HepG2 (cell line): ENCODE data around the gene TUBB4B. TPM values are rescaled to one million over a fixed set of nuclear protein-coding genes. Genes with fewer than 3 reads are reported as not detected.

Experiments
- FOSL1 ChIP-seq: sonication (generic); formaldehyde crosslinking; IDR thresholded peaks from 2 replicates; pipeline ENCODE4 v1.9.0; 2021; ENCODE audit warnings: missing genetic modification reagents, borderline replicate concordance
- FOXK2 ChIP-seq: fragments of 450-650 bp; IDR thresholded peaks from 2 replicates; pipeline ENCODE4 v1.6.1; 2016
- GFI1 ChIP-seq: sonication (generic); formaldehyde crosslinking; IDR thresholded peaks from 2 replicates; pipeline ENCODE4 v1.5.0; 2020; ENCODE audit warnings: missing genetic modification reagents, mild to moderate bottlenecking, borderline replicate concordance
- KDM5B ChIP-seq: sonication (generic); formaldehyde crosslinking; IDR thresholded peaks from 2 replicates; pipeline ENCODE4 v1.4.0; 2020; ENCODE audit warnings: missing genetic modification reagents, mild to moderate bottlenecking, borderline replicate concordance
- NFIB ChIP-seq: sonication (generic); formaldehyde crosslinking; IDR thresholded peaks from 2 replicates; pipeline ENCODE4 v1.9.0; 2021; ENCODE audit warnings: missing genetic modification reagents, mild to moderate bottlenecking, borderline replicate concordance
- NRL ChIP-seq: sonication (generic); formaldehyde crosslinking; IDR thresholded peaks from 2 replicates; pipeline ENCODE4 v1.5.0; 2020; ENCODE audit warnings: missing genetic modification reagents, mild to moderate bottlenecking, moderate library complexity, borderline replicate concordance
- ONECUT2 ChIP-seq: sonication (generic); formaldehyde crosslinking; IDR thresholded peaks from 2 replicates; pipeline ENCODE4 v1.4.0; 2020; ENCODE audit warnings: missing genetic modification reagents
- PCBP1 ChIP-seq: fragments of 200-400 bp; formaldehyde crosslinking; IDR thresholded peaks from 2 replicates; pipeline ENCODE4 v1.6.1; 2017; ENCODE audit warnings: mild to moderate bottlenecking, low read depth, low read length, borderline replicate concordance
- PHF5A ChIP-seq: IDR thresholded peaks from one replicate; pipeline ENCODE4 v1.6.1; 2018; ENCODE audit warnings: low read depth, missing genetic modification reagents; ENCODE audit not compliant: unreplicated experiment
- PITX1 ChIP-seq: sonication (generic); formaldehyde crosslinking; IDR thresholded peaks from 2 replicates; pipeline ENCODE4 v1.5.1; 2020; ENCODE audit warnings: mild to moderate bottlenecking, missing genetic modification reagents
- RARA ChIP-seq: IDR thresholded peaks from 2 replicates; pipeline ENCODE4 v1.6.1; 2016; ENCODE audit warnings: missing genetic modification reagents, missing compliant biosample characterization
- REPIN1 ChIP-seq: sonication (generic); formaldehyde crosslinking; IDR thresholded peaks from 2 replicates; pipeline ENCODE4 v1.8.0; 2022; ENCODE audit warnings: missing genetic modification reagents, low read depth, mild to moderate bottlenecking, borderline replicate concordance
- SATB2 ChIP-seq: sonication (generic); formaldehyde crosslinking; IDR thresholded peaks from 2 replicates; pipeline ENCODE4 v1.5.0; 2020; ENCODE audit warnings: missing genetic modification reagents
- ZNF256 ChIP-seq: sonication (generic); formaldehyde crosslinking; conservative IDR thresholded peaks from 2 replicates; pipeline ENCODE4 v1.4.0; 2020; ENCODE audit warnings: missing genetic modification reagents
- ZNF446 ChIP-seq: sonication (generic); formaldehyde crosslinking; IDR thresholded peaks from 2 replicates; pipeline ENCODE4 v1.5.0; 2020; ENCODE audit warnings: mild to moderate bottlenecking, missing genetic modification reagents
- ZNF557 ChIP-seq: sonication (generic); formaldehyde crosslinking; IDR thresholded peaks from 2 replicates; pipeline ENCODE4 v1.4.0; 2020; ENCODE audit warnings: missing genetic modification reagents
- ZNF644 ChIP-seq: IDR thresholded peaks from 2 replicates; pipeline ENCODE4 v1.6.1; 2016; ENCODE audit warnings: low read depth
- ZNF703 ChIP-seq: sonication (generic); formaldehyde crosslinking; IDR thresholded peaks from 2 replicates; pipeline ENCODE4 v1.5.1; 2020; ENCODE audit warnings: missing genetic modification reagents, mild to moderate bottlenecking, moderate library complexity, borderline replicate concordance
- ZNF724P ChIP-seq: sonication (generic); formaldehyde crosslinking; IDR thresholded peaks from 2 replicates; pipeline ENCODE4 v1.8.0; 2022; ENCODE audit warnings: missing genetic modification reagents, borderline replicate concordance
- ZNF775 ChIP-seq: sonication (generic); formaldehyde crosslinking; IDR thresholded peaks from 2 replicates; pipeline ENCODE4 v1.4.0; 2020; ENCODE audit warnings: missing genetic modification reagents, mild to moderate bottlenecking, moderate library complexity, borderline replicate concordance
- polyA plus RNA-seq, 8 experiments: library from polyadenylated mRNA; depleted of rRNA in 3 of 8; stranded (reverse) in 7 of 8; unstranded in 1 of 8; fragments of >200 nt; fragmentation: Illumina TruSeq in 4 of 8; extraction: Trizol in 4 of 8; gene quantifications; 2 replicates each; pipeline versions ENCODE4 v1.2.1 to v1.2.3, GENCODE V29; 2011 to 2016; ENCODE audit warnings: low read depth in 4 of 8, missing spikeins in 1 of 8, mixed read lengths in 1 of 8; ENCODE audit not compliant: insufficient read depth in 1 of 8
- total RNA-seq, 5 experiments: library from RNA; depleted of rRNA; stranded (reverse); fragments of >200 nt; fragmentation: Illumina TruSeq; extraction: Trizol; gene quantifications; 2 replicates each; pipeline ENCODE4 v1.2.3, GENCODE V29; 2016; ENCODE audit warnings: low read depth in 1 of 5
- TF ChIP-seq, protein P1 (sequence below): sonication (generic); formaldehyde crosslinking; IDR thresholded peaks from 2 replicates; pipeline ENCODE4 v1.4.0; 2020; ENCODE audit warnings: missing genetic modification reagents
- TF ChIP-seq, protein P2 (sequence below): sonication (generic); formaldehyde crosslinking; IDR thresholded peaks from 2 replicates; pipeline ENCODE4 v1.5.0; 2020; ENCODE audit warnings: mild to moderate bottlenecking, missing genetic modification reagents, borderline replicate concordance
- TF ChIP-seq, protein P3 (sequence below): sonication (generic); formaldehyde crosslinking; IDR thresholded peaks from 2 replicates; pipeline ENCODE4 v1.4.0; 2020; ENCODE audit warnings: missing genetic modification reagents

The TUBB4B gene
- total and polyA plus RNA-seq, 2 of the 13 experiments (the other 11 are each of a cell fraction or from before 2014, with no cell fraction given): 182 to 412 TPM

DNA sequence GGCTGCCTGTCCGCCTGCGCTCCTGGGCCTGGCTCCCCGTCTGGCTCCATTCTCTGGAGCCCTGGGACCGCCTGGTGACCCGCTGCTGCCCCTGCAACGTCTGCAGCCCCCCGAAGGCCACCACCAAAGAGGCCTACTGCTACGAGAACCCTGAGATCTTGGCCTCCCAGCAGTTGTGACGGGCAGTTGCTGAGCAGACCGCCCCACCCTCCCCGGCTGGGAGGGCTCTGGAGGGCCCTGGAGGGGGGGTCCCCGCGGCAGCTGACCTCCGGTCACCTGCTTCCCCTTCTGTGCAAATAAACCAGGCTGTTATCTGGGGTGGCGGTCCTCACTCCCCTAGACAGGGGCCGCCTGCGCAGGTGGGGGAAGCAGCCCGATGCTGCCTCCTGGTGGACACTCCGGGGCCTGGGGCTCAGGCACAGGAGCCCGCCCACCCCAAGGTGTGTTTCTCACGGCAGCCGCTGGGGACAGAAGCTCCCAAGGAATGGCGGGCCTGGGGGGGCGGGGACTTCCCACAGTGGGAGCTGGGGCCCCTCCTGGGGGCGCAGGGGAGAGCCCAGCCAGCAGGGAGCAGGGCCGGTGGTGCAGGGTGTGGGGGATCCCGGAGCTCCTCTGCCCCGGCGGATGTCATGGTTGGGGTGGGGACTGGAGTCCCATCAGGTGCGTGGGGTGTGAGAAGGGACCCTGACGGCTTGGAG is 4.7 kb upstream of the TUBB4B start (continued):
- TF ChIP-seq, protein P1, sequence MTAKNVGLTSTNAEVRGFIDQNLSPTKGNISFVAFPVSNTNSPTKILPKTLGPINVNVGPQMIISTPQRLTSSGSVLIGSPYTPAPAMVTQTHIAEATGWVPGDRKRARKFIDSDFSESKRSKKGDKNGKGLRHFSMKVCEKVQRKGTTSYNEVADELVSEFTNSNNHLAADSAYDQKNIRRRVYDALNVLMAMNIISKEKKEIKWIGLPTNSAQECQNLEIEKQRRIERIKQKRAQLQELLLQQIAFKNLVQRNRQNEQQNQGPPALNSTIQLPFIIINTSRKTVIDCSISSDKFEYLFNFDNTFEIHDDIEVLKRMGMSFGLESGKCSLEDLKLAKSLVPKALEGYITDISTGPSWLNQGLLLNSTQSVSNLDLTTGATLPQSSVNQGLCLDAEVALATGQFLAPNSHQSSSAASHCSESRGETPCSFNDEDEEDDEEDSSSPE: peak; percentile 70; the same call in 1 of the 2 replicates
- TF ChIP-seq ZNF724P (CRISPR knock-in tag) (no peak), REPIN1 (CRISPR knock-in tag) (no peak; the same call in none of the 2 replicates), PCBP1 (no peak), NFIB (CRISPR knock-in tag) (no peak), GFI1 (no peak; the same call in 1 of the 2 replicates), NRL (CRISPR knock-in tag) (no peak; the same call in none of the 2 replicates), RARA (CRISPR knock-in tag) (peak; percentile 82), ZNF644 (no peak), ONECUT2 (no peak), FOXK2 (no peak), PHF5A (CRISPR knock-in tag) (peak; percentile 70), SATB2 (CRISPR knock-in tag) (no peak), PITX1 (peak; percentile 46), ZNF775 (CRISPR knock-in tag) (no peak), ZNF256 (no peak), ZNF557 (CRISPR knock-in tag) (no peak), KDM5B (CRISPR knock-in tag) (peak; percentile 51; the same call in 1 of the 2 replicates), FOSL1 (CRISPR knock-in tag) (no peak), ZNF703 (CRISPR knock-in tag) (no peak), ZNF446 (CRISPR knock-in tag) (peak; percentile 34; the same call in 1 of the 2 replicates)
- TF ChIP-seq, protein P2, sequence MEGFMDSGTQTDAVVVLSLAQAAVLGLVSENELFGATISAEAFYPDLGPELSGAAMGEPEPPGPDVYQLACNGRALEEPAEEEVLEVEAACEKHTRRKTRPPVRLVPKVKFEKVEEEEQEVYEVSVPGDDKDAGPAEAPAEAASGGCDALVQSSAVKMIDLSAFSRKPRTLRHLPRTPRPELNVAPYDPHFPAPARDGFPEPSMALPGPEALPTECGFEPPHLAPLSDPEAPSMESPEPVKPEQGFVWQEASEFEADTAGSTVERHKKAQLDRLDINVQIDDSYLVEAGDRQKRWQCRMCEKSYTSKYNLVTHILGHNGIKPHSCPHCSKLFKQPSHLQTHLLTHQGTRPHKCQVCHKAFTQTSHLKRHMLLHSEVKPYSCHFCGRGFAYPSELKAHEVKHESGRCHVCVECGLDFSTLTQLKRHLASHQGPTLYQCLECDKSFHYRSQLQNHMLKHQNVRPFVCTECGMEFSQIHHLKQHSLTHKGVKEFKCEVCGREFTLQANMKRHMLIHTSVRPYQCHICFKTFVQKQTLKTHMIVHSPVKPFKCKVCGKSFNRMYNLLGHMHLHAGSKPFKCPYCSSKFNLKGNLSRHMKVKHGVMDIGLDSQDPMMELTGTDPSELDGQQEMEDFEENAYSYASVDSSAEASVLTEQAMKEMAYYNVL (CRISPR knock-in tag): peak; percentile 69; the same call in 1 of the 2 replicates
- TF ChIP-seq, protein P3, sequence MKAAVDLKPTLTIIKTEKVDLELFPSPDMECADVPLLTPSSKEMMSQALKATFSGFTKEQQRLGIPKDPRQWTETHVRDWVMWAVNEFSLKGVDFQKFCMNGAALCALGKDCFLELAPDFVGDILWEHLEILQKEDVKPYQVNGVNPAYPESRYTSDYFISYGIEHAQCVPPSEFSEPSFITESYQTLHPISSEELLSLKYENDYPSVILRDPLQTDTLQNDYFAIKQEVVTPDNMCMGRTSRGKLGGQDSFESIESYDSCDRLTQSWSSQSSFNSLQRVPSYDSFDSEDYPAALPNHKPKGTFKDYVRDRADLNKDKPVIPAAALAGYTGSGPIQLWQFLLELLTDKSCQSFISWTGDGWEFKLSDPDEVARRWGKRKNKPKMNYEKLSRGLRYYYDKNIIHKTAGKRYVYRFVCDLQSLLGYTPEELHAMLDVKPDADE: no peak; the same call in 1 of the 2 replicates
